ENCODE data around the gene ZC3H7A. TPM values are rescaled to one million over a fixed set of nuclear protein-coding genes. Genes with fewer than 3 reads are reported as not detected.
A peak's percentile ranks its signal among the peaks of the same experiment; 100 is the strongest.

ZC3H7A gene
- total and polyA plus RNA-seq, 9 of the 15 experiments (the other 6 are each of a cell fraction or from before 2014, with no cell fraction given), result 19.8 to 49.1 (median 28.2) TPM

- TF ChIP-seq CTCFL (IDR thresholded peaks at IDR 0.05; ENCODE audit: borderline replicate concordance, insufficient read depth, low read depth, low read length, poor library complexity, severe bottlenecking) (peak; percentile 98), ZNF668 (CRISPR knock-in tag; IDR thresholded peaks at IDR 0.05) (no peak), TCF3 (CRISPR knock-in tag; IDR thresholded peaks at IDR 0.05) (no peak; the same call in 1 of the 2 replicates), YY1 (IDR thresholded peaks at IDR 0.05; ENCODE audit: borderline replicate concordance in 1 of 3, control insufficient read depth in 1 of 3, extremely low read depth in 1 of 3, insufficient read depth in 3 of 3, insufficient read length in 1 of 3, insufficient replicate concordance in 2 of 3, low read depth in 1 of 3, low read length in 2 of 3) (peak; percentile 41 to 83 (median 83)), TGIF2 (CRISPR knock-in tag; IDR thresholded peaks at IDR 0.05) (no peak), JUND (IDR thresholded peaks at IDR 0.05; ENCODE audit: borderline replicate concordance, low read depth, low read length) (peak; percentile 45), JUND (tag; IDR thresholded peaks at IDR 0.05; ENCODE audit: borderline replicate concordance, low read depth, low read length) (no peak), GMEB1 (CRISPR knock-in tag; IDR thresholded peaks at IDR 0.05) (peak; percentile 84), NR2C2 (CRISPR knock-in tag; IDR thresholded peaks at IDR 0.05) (0 out of 2 replicates have a peak, but pooled peaks have one; percentile 22), NR2C2 (tag; IDR thresholded peaks at IDR 0.05) (0 out of 2 replicates have a peak, but pooled peaks have one; percentile 7), MYC (IDR thresholded peaks at IDR 0.05; ENCODE audit: low read depth, low read length) (peak; percentile 10; the same call in 1 of the 2 replicates), MYC (CRISPR knock-in tag; IDR thresholded peaks at IDR 0.05; ENCODE audit: borderline replicate concordance, low read depth) (no peak), MEF2A (IDR thresholded peaks at IDR 0.05; ENCODE audit: control insufficient read depth, low read depth, low read length) (no peak), NONO (IDR thresholded peaks at IDR 0.05; ENCODE audit: low read depth in 2 of 2, low read length in 1 of 2) (peak in 1 of 2 experiments; percentile 93; a peak in 2 of 4 replicates), ZZZ3 (IDR thresholded peaks at IDR 0.05) (no peak), ZFX (CRISPR knock-in tag; IDR thresholded peaks at IDR 0.05) (peak; percentile 99), PKNOX1 (IDR thresholded peaks at IDR 0.05) (peak; percentile 59), RCOR1 (IDR thresholded peaks at IDR 0.05; ENCODE audit: borderline replicate concordance in 1 of 2, low read depth in 2 of 2, low read length in 2 of 2) (peak in 1 of 2 experiments; percentile 37; a peak in 1 of 4 replicates), ARID2 (IDR thresholded peaks at IDR 0.05) (no peak), MAZ (CRISPR knock-in tag; conservative IDR thresholded peaks at IDR 0.05 in 1 of 2, IDR thresholded peaks at IDR 0.05 in 1 of 2) (peak; percentile 66 to 71), C11orf30 (IDR thresholded peaks at IDR 0.05; ENCODE audit: low read depth) (no peak; the same call in 1 of the 2 replicates), ZNF146 (CRISPR knock-in tag; IDR thresholded peaks at IDR 0.05; ENCODE audit: unreplicated experiment) (no peak)
Measured at GRCh38 chr16:11797166-11797956, at the start of gene ZC3H7A (continued).
